Memory B cell (primary cell): Measurements from ENCODE around the gene PREP.
"Not testable (repeated sequence)": the region's sequence is repeated elsewhere in the genome, so short reads cannot be mapped to it uniquely, and the experiment has no call there.

Experiments
- ATAC-seq: fragments of 150-1000 bp; cut with Tn5 transposase; 2 replicates; pipeline ENCODE4 v1.10.0; 2021; ENCODE audit warnings: low read depth, mild to moderate bottlenecking, moderate library complexity
- DNase-seq, 2 donors: peaks; one replicate each; pipeline ENCODE4 v3.0.0; 2022; ENCODE audit warnings: low spot score in 2 of 2
- H3K27ac Mint-ChIP-seq: one replicate; pipeline ENCODE4 v1.8.0; 2022; ENCODE audit warnings: mild to moderate bottlenecking, moderate library complexity, mixed read lengths
- H3K27me3 Mint-ChIP-seq: one replicate; pipeline ENCODE4 v1.8.0; 2022; ENCODE audit warnings: mixed read lengths
- H3K36me3 Mint-ChIP-seq: one replicate; pipeline ENCODE4 v1.8.0; 2022; ENCODE audit warnings: mild to moderate bottlenecking, mixed read lengths
- H3K4me1 Mint-ChIP-seq: one replicate; pipeline ENCODE4 v1.8.0; 2022; ENCODE audit warnings: mixed read lengths
- H3K4me3 Mint-ChIP-seq: one replicate; pipeline ENCODE4 v1.8.0; 2022; ENCODE audit warnings: mild to moderate bottlenecking, moderate library complexity, mixed read lengths
- H3K9me3 Mint-ChIP-seq: one replicate; pipeline ENCODE4 v1.8.0; 2022; ENCODE audit warnings: mixed read lengths

PREP gene

GRCh38 chr6:105345506-105345905 lies 57.4 kb downstream of the PREP start:
- Mint-ChIP-seq H3K9me3 (no peaks in the 10 kb centered on the region), H3K27ac (no peak overlapping the region), H3K4me1 (peaks cover 7% of the 10 kb centered on the region), H3K36me3 (peaks cover 40% of the 10 kb centered on the region), H3K4me3 (no peak overlapping the region), H3K27me3 (no peaks in the 10 kb centered on the region)
- ATAC-seq (no peak), DNase-seq (no peak)

DNA sequence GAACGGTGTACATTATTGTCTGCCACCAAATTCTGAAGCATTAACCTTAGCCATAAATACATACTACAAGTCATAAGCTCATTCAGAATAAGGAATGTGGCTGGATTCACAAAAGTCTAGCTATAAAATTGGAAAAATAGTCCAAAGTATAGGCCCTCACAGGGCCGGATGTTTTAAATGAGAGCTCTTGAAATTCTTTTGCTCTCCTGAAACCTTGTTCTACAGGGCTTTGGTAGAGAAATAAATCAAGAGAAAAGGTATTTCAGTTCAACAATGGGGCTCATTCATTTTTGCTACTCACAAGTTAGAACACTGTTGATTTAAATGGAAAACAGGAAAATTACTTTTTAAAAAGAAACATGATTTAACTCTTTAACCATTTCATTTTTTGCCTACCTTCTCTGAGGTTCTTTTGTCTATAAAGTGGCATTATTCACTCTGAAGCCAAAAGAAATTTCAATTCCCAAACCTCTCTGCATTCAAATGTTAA lies 58.0 kb downstream of the PREP start:
- ATAC-seq (no peak), DNase-seq (no peak)
- Mint-ChIP-seq H3K4me3 (no peak overlapping the region), H3K27me3 (no peaks in the 10 kb centered on the region), H3K36me3 (peaks cover 39% of the 10 kb centered on the region), H3K27ac (no peak overlapping the region), H3K4me1 (peaks cover 8% of the 10 kb centered on the region), H3K9me3 (no peaks in the 10 kb centered on the region)

- not testable (repeated sequence) for H3K27me3 Mint-ChIP-seq, H3K9me3 Mint-ChIP-seq, H3K4me1 Mint-ChIP-seq, ATAC-seq, H3K27ac Mint-ChIP-seq, H3K4me3 Mint-ChIP-seq, DNase-seq
- peaks cover 50% of the 10 kb centered on the region for H3K36me3 Mint-ChIP-seq
These were observed 64.4 kb downstream of the PREP start for GRCh38 chr6:105338350-105338983.

DNA sequence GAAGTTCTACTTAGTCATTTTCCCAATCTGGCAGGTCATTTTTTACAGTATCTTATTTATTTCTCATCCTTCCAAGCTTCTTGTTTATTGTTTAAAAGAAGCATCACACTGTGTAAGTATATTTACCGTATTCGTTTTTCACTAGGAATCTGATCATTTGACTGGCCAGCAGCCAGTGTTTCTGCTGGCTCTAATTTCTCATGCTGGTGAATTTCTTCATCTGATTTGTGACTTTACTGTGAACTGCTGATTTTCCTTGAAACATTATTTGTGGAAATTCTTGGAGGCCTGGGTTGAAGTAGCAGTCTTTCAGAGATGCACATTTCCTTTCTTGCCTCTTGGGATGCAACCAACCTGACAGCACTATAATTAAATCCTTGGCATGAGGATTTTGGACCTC lies 65.9 kb downstream of the PREP start:
- Mint-ChIP-seq H3K27ac (no peak overlapping the region), H3K9me3 (no peaks in the 10 kb centered on the region), H3K4me1 (peaks cover 8% of the 10 kb centered on the region), H3K27me3 (no peaks in the 10 kb centered on the region), H3K4me3 (no peak overlapping the region), H3K36me3 (peaks cover 47% of the 10 kb centered on the region)
- DNase-seq (no peak), ATAC-seq (no peak)

DNA sequence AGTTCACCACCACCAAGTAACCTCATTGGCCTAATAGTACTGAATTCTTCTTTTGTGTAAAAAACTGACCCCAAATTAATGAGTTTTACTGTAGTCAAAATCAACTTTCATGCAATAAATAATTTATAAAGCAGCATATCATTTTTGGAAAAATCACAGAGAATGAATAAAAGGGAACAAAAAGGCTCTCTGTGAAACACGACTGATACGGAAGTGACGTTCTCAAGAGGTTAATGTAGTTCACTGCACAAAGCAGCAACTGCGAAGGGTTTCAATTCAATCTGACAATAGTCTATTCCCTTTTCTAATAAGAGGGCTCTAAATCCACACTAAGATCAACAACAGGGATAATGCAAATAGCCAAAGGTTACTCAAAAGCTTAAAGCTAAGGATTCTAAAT lies 70.3 kb downstream of the PREP start:
- Mint-ChIP-seq H3K27me3 (no peaks in the 10 kb centered on the region), H3K36me3 (peaks cover 44% of the 10 kb centered on the region), H3K9me3 (no peaks in the 10 kb centered on the region), H3K4me1 (no peaks in the 10 kb centered on the region), H3K27ac (no peak overlapping the region), H3K4me3 (no peak overlapping the region)
- DNase-seq: no peak
- ATAC-seq: no peak

DNA sequence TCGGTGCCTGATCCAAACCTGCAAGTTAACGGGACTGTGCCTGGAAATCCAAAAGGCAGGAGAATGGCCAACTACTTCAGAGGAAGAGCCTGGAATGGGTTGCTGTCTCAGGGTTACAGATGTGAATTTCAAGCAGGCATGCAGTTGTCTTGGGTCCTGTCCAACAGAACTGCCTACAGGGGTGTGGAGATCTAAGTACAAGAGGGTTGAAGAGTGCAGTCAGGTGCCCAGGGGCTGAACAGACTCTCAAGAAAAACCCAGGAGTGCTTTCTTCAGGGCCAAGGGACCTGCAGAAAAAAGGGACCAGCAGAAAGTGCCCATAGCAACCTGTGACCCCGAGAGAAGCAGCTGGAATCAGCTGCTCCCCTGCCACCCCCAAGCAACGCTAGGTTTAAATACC lies 71.0 kb downstream of the PREP start:
- ATAC-seq: no peak
- H3K9me3 Mint-ChIP-seq: no peaks in the 10 kb centered on the region

GRCh38 chr6:105330913-105331312 lies 72.0 kb downstream of the PREP start:
- Mint-ChIP-seq H3K27ac (no peak overlapping the region), H3K36me3 (peaks cover 44% of the 10 kb centered on the region), H3K4me3 (no peak overlapping the region), H3K27me3 (no peaks in the 10 kb centered on the region), H3K4me1 (no peaks in the 10 kb centered on the region), H3K9me3 (no peaks in the 10 kb centered on the region)
- ATAC-seq (no peak), DNase-seq (no peak)

More for the DNA sequence above, 71.0 kb downstream of the PREP start:
- no peak overlapping the region for H3K27ac Mint-ChIP-seq
- H3K27me3 Mint-ChIP-seq: no peaks in the 10 kb centered on the region
- peaks cover 41% of the 10 kb centered on the region for H3K36me3 Mint-ChIP-seq
- H3K4me1 Mint-ChIP-seq: no peaks in the 10 kb centered on the region
- H3K4me3 Mint-ChIP-seq: no peak overlapping the region
- DNase-seq: no peak

DNA sequence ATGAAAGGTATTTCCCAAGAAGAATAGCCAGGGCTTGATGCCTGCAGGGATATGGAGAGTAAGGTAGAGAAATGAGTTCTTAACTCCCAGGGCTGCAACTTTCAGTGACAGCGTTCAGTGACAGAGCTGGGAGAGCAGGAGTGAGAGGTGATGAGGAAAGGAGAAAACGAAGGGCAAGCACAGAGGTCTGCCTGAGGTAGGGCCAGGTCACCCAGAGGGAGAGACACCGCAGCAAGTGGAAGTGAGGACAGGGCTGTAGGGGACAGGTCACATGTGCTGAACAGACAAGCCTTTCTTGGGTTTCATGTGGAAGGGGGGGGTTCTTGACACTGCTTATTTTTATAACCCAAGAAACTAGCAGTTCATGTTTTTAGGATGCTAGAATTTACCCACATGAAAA lies 72.5 kb downstream of the PREP start:
- Mint-ChIP-seq H3K27ac (no peak overlapping the region), H3K27me3 (no peaks in the 10 kb centered on the region), H3K9me3 (no peaks in the 10 kb centered on the region), H3K4me3 (no peak overlapping the region), H3K36me3 (peaks cover 49% of the 10 kb centered on the region), H3K4me1 (no peaks in the 10 kb centered on the region)
- DNase-seq: no peak
- ATAC-seq: no peak

GRCh38 chr6:105326833-105327770 lies 75.8 kb downstream of the PREP start:
- no peak overlapping the region for H3K27ac Mint-ChIP-seq
- H3K4me3 Mint-ChIP-seq: no peak overlapping the region
- H3K9me3 Mint-ChIP-seq: no peaks in the 10 kb centered on the region
- ATAC-seq: no peak
- peaks cover 47% of the 10 kb centered on the region for H3K36me3 Mint-ChIP-seq
- no peak for DNase-seq
- no peaks in the 10 kb centered on the region for H3K4me1 Mint-ChIP-seq
- no peaks in the 10 kb centered on the region for H3K27me3 Mint-ChIP-seq

DNA sequence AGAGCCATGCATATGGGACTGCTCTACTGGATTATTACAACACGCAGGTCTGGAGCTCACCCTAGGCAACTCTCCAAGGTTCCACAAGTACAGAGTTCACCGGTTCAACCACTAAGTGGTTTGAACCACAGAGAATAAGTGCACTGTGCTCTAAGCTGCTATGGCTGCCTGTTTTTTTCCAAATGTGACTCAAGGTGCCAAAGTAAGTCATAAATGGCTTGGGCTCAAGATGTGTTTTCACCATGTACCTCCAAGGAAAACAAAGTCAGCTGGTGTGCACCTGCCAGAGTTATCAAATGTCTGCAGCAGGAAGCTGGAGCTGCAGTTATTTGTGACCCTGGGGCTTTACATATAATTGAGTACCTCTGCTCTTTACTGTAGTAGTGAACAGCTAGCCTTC lies 76.7 kb downstream of the PREP start:
- ATAC-seq (no peak), DNase-seq (no peak)
- H3K27me3 Mint-ChIP-seq: no peaks in the 10 kb centered on the region
- peaks cover 47% of the 10 kb centered on the region for H3K36me3 Mint-ChIP-seq
- H3K4me1 Mint-ChIP-seq: no peaks in the 10 kb centered on the region
- no peak overlapping the region for H3K27ac Mint-ChIP-seq
- no peak overlapping the region for H3K4me3 Mint-ChIP-seq
- no peaks in the 10 kb centered on the region for H3K9me3 Mint-ChIP-seq

- H3K36me3 Mint-ChIP-seq: peaks cover 42% of the 10 kb centered on the region
- no peaks in the 10 kb centered on the region for H3K27me3 Mint-ChIP-seq
- H3K4me3 Mint-ChIP-seq: no peak overlapping the region
- H3K9me3 Mint-ChIP-seq: no peaks in the 10 kb centered on the region
- no peaks in the 10 kb centered on the region for H3K4me1 Mint-ChIP-seq
- DNase-seq: no peak
- ATAC-seq: no peak
- H3K27ac Mint-ChIP-seq: no peak overlapping the region
These were observed 78.4 kb downstream of the PREP start for GRCh38 chr6:105324386-105324950.

GRCh38 chr6:105322499-105323225 lies 80.2 kb downstream of the PREP start:
- Mint-ChIP-seq H3K27ac (no peak overlapping the region), H3K27me3 (no peaks in the 10 kb centered on the region), H3K4me1 (no peaks in the 10 kb centered on the region), H3K4me3 (no peak overlapping the region), H3K36me3 (peaks cover 41% of the 10 kb centered on the region), H3K9me3 (no peaks in the 10 kb centered on the region)
- DNase-seq: no peak
- no peak for ATAC-seq

DNA sequence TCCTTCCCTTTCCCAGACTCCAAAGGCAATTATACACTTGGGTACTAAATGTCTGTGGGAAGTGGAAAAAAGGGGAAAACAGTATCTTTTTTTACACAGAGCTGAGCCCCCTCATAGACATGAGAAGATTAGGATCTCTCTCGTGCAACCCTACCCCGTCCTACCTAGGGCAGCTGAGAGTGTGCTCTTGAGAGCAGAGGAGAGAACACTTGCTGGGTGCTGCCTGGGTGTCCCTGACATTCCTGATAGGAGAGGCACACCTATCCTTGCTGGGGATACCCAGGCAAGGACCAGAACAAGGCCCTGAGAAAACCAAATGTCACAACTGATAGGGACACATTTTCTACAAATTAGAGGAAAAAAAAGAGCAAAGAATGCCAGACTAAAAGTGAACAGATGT lies 81.2 kb downstream of the PREP start:
- Mint-ChIP-seq H3K9me3 (no peaks in the 10 kb centered on the region), H3K4me3 (no peak overlapping the region), H3K27ac (no peak overlapping the region), H3K4me1 (no peaks in the 10 kb centered on the region), H3K27me3 (no peaks in the 10 kb centered on the region), H3K36me3 (peaks cover 40% of the 10 kb centered on the region)
- DNase-seq: no peak
- ATAC-seq: no peak

DNA sequence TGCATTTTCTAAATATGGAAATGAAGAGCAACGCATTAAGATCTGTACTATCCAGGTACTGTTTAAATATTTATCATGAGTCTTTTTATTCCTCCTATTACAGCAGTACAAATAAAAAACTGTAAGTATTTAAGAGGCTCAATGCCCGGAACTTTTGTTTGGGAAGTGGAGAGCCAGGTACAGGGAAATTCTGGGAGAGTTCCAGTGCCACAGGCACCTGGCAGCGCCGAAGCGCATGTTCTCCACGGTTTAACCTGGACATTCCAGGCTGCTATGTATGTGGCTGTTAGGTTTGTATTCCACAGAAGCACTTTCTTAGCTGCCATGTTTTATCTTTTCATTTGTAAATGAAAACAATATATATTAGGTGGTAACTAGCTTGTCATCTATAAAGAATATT lies 81.7 kb downstream of the PREP start:
- Mint-ChIP-seq H3K9me3 (no peaks in the 10 kb centered on the region), H3K4me3 (no peak overlapping the region), H3K4me1 (no peaks in the 10 kb centered on the region), H3K36me3 (peaks cover 39% of the 10 kb centered on the region), H3K27ac (no peak overlapping the region), H3K27me3 (no peaks in the 10 kb centered on the region)
- DNase-seq (no peak), ATAC-seq (no peak)
